Measurements from ENCODE around the gene CDC25A. TPM values are rescaled to one million over a fixed set of nuclear protein-coding genes. Genes with fewer than 3 reads are reported as not detected.
"Not testable (repeated sequence)": the region's sequence is repeated elsewhere in the genome, so short reads cannot be mapped to it uniquely, and the experiment has no call there.

Gene CDC25A
- total RNA-seq, 1 donor from 2014 or later, result 1.2 TPM

DNA sequence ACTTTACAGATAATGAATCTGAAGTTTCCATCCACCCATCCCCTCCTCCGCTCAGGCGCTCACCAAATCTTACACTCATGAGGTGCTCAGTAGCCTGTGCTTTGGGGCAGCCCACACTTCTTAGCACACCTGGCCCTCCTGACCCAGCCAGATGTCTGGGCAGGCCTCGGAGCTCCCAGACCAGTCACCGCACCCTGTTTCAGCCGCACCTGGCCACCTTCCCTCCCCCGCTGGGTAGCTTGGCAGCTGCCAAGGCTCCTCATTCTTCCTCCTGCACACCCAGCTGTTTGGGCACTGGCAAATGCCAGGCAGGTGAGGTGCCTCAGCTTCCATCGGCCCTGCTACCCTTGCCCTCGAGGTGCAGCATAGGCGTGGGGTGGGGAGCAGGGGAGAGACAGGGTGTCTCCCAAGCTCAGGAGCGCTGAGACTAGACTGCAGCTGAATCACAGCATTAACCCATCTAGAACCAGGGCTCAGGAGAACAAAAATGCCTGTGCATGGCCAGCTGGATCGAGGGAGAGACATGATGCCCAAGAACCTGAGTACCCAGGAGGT, 45.8 kb downstream of the CDC25A start:
- no peak for DNase-seq (ENCODE audit: low spot score)

DNA sequence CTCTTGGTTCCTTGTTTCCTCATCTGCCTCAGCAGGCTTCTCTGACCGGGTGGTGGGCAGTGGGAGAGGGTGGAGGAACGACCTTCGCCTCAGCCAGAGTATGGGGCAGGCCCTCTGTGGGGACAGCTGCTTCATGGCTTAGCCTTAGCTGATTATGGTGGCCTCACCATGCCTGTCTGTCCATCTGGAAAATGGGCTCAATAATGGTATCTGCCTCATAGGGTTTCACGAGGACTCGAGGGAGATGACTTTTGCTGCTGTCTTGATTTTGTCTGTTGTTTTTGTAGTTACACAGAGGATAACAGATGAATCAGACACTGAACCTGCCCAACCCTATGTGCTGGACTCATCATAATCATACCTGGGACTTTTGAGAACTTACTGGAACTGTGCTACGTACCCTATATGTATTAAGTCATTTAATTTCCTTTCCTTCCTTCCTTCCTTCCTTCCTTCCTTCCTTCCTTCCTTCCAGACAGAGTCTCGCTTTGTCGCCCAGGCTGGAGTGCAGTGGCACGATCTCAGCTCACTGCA, 46.5 kb downstream of the CDC25A start:
- DNase-seq (ENCODE audit: low spot score), result no peak

DNA sequence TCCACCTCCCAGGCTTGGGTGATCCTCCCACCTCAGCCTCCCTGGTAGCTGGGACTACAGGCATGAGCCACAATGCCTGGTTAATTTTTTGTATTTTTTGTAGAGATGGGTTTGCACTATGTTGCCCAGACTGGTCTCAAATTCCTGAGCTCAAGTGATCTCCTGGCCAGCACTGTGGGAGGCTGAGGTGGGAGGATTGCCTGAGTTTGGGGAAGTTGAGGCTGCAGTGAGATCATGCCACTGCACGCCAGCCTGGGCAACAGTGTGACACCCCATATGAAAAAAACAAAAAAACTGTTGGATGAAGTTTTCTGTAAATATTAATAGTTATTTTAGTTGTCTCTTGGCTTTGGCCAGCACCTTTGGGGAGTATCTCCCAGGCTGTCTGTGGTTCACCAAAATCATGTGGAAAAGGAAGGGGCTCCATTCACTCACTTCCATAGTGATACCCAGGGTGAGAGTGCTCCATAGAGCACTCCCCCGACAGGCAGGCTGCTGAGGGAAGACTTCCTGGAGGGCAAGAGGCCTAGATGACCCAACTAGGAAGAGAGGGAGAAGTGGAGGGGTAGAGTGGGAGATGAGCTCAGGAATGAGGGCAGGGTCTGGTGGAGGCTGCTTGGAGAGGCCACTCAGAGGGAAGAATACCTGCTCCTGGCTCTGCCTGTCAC, 47.1 kb downstream of the CDC25A start:
- no peak for DNase-seq (ENCODE audit: low spot score)

DNA sequence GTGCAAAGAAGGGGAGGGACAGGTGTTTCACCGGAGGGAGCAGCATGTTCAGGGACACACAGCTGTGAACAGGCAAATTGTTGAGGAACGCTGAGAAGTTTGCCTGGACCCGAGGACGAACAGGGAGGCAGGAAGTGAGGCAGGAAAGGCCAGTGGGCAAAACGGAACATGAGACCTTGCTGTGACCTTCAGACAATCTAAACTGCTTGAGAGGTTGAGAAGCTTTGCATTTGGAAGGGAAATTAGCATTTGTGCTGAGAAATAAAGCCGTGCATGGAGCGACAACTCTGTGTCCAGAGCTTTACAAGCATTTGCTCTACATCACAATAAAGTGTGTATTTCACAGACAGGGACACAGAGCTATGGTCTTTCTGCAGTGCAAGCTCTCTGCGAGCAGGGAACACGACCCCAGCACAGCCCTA, 47.9 kb downstream of the CDC25A start:
- DNase-seq (ENCODE audit: low spot score), result no peak

DNA sequence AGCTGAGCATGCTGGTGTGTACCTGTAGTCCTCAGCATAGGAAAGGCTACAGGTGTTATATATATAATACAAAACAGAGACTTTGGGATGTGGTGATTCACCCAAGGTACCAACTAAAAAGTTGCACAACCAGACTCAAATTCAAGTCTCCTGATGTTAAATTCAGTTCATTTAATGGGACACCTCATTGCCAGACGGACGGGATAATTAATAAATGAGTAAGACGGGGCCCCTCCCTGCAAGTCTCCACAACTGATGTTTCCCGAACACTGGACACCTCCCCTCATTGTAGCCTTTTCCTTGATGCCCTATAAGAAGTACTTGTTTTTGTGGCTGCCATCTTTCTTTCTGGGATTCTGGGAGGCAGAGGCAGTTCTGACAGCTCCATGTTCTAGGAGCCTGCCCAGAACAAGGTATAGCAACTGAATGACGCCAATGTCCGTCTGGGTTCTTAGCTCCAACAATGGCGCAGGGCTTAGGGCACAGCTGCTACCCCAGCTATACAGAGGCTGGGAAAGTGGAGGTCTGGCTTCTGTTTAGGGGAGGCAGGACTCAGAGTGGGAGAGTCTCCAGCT, 50.7 kb downstream of the CDC25A start:
- no peak for DNase-seq (ENCODE audit: low spot score)

DNA sequence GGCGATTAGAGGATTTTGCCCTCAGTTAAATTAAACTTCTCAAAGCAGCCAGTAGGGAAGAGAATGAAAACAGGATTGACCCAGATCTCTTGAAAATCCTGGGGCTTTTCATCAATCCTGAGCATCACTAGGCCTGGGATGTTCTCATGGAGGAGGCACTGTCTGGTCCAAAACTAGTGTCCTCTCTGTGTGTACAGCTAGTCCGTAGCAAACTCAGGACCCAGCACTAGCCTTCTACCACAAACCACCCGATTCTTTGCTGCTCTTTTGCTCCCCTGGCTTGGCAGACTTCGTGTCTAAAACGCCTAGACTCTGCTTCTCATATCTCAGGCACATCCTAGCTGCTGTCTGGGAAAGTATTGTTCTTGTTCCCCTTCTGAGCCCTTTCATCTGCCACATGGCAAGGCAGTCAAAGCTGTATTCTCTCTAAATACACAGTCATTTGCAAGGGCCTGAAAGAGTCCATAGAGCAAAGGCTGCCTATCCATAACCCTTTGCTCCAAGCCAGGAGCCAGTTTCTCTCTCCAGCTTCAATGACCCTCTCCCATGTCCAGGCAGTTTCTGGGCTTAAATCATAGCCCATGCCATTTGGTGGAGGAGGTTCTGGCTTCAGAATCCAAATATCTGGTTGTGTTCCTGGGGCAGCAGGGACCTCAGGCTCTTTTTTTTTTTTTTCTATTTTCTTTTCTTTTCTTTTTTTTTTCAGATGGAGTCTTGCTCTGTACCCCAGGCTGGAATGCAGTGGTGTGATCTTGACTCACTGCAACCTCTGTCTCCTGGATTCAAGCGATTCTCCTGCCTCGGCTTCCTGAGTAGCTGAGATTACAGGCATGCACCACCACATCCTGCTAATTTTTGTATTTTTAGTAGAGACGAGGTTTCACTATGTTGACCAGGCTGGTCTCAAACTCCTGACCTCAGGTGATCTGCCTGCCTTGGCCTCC, 52.4 kb downstream of the CDC25A start:
- DNase-seq (ENCODE audit: low spot score), result peak; percentile 55

DNA sequence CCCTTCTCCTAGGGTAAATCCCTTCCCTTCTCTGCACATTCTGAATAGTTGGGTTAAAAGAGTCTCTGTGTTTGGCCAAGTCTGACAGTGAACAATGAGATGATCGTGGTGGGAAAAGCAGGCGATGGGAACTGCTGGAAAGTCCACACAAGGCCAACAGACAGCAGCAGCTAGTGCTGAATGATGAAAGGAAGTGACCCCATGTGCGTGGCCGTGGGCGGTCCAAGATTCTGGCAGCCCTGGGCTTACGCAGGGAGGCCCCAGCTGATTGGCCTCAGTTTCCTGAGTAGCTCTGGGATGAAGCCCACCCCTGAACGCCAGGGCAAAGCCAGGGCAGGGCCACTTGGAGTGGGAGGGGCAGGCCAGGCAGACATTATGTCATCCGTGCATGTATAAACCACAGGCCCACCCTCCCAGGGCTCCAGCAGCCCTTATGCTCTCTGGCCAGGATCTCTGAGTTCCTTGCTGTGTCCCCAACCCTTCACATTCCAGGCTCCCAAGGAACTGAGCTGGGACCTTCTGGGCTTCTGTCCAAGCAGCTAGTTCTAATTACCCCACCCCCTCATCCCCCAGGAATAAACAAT, 57.8 kb downstream of the CDC25A start:
- DNase-seq (ENCODE audit: low spot score), result peak; percentile 92

DNA sequence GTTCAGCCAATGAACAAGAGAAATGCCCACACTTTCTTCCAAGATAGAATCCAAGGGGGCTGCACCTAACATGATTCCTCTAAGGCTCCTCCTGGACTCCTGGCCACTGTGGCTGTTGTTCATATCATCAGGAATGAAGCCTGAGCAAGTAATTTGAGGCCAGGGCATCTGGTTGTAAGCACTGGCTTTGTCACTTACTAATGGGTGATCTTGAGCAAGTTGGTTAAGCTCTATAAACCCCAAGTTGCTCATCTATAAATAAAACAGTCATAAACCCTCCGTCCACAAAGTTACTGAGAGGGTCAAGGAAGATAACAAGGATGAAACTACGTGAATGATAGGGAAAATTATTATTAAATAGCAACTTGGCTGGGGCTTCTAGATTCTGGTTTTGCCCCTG, 58.3 kb downstream of the CDC25A start:
- DNase-seq (ENCODE audit: low spot score), result no peak

DNA sequence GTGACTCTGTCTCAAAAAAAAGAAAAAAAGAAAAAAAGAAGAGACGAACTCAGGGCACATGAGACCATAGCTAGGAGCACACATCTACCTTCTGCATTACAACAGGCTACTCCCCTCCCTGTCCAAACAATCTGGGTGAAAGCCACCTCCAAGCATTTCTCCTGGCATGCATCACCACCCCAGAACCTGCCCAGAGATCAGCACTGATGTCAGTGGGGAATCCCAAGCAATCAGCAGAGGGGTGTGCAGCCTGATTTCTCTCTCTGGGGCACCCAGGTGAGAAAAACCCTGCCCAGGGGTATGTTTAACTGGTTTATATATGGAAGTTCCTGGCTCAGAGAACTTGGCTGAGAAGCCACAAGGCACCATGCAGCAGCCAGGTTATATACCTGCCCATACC, 59.4 kb downstream of the CDC25A start:
- no peak for DNase-seq (ENCODE audit: low spot score)

DNA sequence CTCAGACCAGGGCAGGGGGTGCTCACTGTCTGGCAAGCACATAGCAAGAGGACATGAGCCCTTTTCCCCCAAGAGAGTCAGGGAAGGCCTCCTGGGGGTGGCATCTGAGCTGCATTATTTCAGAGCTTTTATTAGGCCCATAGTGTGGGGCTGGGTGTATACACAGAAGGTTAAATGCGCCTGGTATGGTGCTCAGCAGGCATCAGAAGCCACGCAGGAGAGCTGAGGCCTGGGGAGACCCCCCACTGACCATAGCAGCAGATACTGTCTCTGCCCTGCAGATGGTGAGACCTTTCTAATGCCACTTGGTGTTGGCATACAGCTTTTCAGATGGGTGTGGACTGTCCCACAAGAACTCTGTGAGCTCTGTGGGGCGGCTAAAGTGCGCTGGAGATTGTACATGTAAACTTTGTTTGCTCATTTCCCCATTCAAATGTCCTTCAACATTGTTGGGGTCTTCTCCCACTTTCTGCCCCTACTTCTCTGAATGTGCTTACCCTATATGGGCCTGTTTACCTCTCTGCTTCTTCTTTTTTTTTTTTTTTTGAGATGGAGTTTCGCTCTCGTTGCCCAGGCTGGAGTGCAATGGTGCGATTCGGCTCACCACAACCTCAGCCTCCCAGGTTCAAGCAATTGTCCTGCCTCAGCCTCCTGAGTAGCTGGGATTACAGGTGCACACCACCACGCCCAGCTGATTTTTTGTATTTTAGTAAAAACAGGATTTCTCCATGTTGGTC, 62.2 kb downstream of the CDC25A start:
- no peak for DNase-seq (ENCODE audit: low spot score)

DNA sequence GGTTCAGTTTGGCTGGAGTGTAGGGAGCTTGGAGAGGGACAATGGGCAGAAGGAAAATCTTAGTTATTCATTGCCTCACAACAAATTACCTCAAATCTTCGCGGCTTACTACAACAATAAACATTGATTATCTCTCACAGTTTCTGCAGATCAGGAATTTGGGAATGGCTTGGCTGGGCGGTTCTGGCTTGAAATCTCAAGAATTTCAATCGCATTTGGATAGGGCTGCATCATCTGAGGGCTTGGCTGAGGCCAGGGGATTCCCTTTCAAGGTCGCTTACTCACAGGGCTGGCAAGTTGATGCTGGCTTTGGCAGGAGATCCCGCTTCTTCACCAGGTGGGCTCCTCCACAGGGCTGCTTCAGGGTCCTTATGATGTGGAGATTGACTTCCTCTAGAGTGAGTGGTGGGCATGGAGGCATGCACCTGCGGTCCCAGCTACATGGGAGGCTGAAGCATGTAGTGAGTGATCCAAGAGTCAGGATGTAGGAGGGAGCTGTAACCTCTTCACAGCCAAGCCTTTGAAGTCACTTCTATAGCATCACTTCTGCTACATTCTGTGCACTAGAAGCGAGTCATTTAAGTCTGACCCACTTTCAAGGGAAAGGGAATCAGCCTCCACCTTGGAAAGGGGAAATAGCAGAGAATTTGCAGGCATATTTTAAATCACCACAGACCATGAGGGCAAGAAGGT, 63.1 kb downstream of the CDC25A start:
- DNase-seq (ENCODE audit: low spot score), result no peak

DNA sequence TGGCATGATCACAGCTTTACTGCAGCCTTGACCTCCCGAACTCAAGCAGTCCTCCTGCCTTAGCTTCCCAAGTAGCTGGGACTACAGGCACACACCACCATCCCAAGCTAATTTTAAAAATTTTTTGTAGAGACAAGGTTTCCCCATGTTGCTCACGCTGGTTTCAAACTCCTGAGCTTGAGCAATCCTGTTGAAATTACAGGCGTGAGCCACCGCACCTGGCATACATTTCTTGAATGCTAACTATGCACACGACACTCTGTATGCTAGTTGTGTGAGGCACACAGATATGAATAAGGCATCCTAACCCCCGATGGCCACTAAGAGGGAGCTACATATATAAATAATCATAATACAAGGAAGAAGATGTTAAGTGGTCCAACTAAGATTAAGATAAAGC, 64.9 kb downstream of the CDC25A start:
- no peak for DNase-seq (ENCODE audit: low spot score)

DNA sequence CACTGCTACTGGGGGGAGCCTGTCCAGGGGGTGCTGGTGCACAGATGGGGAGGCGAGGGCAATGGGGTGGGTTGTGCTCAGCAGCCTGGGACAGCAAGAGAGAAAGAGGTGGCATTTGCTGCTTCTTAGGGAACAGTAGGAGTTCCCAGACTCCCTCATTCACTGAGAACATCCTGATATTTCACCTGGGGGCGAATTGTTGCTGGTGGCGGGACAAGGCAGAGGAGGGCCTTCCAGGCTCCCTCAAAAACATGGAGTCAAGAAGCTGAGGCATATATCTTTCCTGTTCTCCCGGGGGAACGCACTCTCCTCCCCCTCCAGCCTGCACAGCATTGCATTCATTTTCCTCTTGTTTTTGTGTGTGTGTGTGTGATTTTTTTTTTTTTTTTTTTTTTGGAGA, 65.7 kb downstream of the CDC25A start:
- no peak for DNase-seq (ENCODE audit: low spot score)

DNA sequence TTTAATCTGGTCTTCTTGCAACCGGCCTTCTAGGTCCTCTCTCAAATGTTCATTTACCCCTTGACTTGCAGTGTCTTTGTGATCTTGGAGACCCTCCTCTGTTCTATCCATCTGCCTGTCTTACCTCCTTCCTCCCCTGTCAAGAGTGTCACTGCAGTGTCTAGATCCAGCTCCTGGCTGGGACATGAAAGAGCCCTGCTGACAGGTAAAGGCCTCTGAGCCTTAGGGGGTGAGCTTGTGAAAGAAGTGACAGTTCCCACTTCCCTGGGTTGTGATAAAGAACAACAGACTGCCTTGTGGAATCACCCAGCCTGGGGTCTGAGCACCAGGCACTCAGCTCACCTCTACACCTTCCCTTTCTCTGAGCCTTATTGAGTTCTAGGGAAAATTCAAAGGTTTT, 68.0 kb downstream of the CDC25A start:
- DNase-seq (ENCODE audit: low spot score), result no peak

DNA sequence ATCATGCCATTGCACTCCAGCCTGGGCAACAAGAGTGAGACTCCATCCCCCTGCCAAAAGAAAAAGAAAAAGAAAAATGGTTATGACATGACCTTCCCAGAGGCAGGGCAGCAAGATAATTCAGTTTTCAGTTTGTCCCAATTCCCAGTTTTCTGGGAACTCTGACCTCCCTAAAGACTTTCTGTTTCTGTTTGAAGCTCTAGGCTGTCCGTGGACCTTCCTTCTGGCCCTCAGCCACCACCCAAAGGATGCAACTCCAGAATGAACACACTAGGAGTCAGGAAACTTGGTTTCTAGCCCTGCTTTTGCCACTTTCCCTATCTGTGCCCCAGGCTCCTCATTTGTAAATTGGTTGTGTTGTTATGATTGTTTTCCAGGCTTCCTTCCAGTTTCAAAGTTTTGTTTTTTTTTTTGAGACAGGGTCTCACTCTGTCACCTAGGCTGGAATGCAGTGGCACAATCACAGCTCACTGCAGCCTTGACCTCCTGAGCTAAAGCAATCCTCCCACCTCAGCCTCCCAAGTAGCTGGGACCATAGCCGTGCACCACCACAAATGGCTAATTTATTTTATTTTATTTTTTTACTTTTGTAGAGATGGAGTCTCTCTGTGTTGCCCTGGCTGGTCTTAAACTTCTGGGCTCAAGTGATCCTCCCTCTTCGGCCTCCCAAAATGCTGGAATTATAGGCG, 68.6 kb downstream of the CDC25A start:
- peak; percentile 34 for DNase-seq (ENCODE audit: low spot score)

DNA sequence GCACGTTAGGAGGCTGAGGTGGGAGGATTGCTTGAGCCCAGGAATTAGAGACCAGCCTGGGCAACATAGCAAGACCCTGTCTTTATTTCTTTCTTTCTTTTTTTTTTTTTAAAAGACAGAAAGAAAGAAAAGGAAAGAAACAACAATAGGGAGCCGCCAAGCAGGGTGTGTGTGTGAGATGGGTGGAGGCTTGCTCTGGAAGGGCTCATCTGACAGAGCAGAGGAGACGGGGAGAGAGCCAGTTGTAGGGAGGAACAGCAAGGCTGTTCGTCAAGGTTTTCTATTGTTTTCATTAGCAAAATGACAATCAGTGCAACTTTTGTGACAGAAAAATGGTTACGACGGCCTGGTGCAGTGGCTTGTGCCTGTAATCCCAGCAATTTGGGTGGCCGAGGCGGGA, 69.3 kb downstream of the CDC25A start:
- DNase-seq (ENCODE audit: low spot score), result no peak

DNA sequence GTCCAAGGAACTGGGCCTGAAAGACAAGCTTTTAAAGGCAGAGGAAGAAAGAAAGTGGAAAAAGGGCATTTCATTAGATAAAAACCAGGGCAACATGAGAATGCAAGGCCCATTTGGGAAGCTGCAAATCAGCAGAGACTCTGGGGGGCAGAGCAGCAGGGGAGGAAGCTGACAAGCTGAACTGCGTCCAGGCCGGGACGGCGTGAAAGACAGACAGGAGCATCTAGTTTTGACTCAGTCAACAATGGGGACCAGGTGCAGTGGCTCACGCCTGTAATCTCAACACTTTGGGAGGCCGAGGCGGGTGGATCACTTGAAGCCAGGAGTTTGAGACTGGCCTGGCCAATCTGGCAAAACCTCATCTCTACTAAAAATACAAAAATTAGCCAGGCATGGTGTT, 69.9 kb downstream of the CDC25A start:
- DNase-seq (ENCODE audit: low spot score), result no peak

DNA sequence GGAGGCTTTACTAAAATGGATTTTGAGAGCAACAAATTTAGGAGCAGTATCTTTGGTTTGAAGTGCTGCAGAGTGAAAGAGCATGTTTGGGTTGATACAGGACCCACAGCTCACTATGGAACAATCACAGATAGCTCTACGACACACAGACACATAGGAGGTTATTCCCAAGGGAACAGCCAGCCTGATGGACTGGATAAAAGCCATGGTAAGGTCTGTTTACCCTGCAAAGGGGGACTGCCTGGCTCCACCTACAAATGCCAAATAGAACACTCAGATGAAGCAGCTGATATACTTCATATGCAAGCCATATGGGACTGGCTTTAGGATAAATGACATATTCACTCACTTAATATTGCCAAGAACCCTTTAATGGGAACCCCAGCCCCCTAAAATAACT, 75.4 kb downstream of the CDC25A start:
- no peak for DNase-seq (ENCODE audit: low spot score)

DNA sequence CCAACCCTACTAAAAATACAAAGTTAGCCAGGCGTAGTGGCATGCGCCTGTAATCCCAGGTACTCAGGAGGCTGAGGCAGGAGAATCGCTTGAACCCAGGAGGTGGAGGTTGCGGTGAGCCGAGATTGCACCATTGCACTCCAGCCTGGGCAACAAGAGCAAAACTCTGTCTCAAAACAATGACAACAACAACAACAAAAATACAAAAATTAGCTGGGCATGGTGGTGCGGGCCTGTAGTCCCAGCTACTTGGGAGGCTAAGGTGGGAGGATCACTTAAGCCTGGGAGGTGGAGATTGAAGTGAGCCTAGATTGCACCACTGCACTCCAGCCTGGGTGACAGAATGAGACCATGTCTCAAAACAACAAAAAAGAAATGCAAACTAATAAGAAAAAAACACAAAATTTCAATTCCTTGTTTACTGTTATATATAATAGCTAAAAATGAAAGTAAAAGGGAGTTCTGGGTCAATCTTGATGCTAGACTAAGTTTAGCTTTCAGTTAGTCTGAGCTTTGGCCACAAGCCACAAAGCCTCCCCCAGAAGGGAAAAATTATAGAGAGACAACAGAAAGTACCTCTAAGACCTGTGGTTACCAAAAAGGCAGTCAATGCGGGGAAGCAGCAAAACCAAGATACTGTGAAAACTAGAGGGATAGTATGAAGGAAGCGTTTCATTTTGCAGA, 76.0 kb downstream of the CDC25A start:
- not testable (repeated sequence) for DNase-seq (ENCODE audit: low spot score)

Measured in umbilical cord (tissue), 2 donors.